Measurements from ENCODE around the gene UST. TPM values are rescaled to one million over a fixed set of nuclear protein-coding genes. Genes with fewer than 3 reads are reported as not detected.

The UST gene
- total RNA-seq, 1 experiment from 2014 or later = 10.0 TPM

GRCh38 chr6:148793721-148794120, 46.9 kb downstream of the UST start:
- no peaks in the 10 kb centered on the region for H3K36me3 Mint-ChIP-seq (ENCODE audit: insufficient read depth, unreplicated experiment)
- no peaks in the 10 kb centered on the region for H3K27me3 Mint-ChIP-seq (ENCODE audit: insufficient read depth, unreplicated experiment)
- no peak overlapping the region for H3K4me3 Mint-ChIP-seq (ENCODE audit: unreplicated experiment)
- no peak for TF ChIP-seq CTCF (IDR thresholded peaks at IDR 0.05; ENCODE audit: unreplicated experiment)
- CTCF ChIA-PET = no interaction called here
- BruUV-seq (replicated peaks) = no TSS peak
- H3K27ac Mint-ChIP-seq (ENCODE audit: low read depth, unreplicated experiment) = no peak overlapping the region
- no peaks in the 10 kb centered on the region for H3K9me3 Mint-ChIP-seq (ENCODE audit: unreplicated experiment)
- no peak for DNase-seq (ENCODE audit: unreplicated experiment)
- H3K4me1 Mint-ChIP-seq (ENCODE audit: insufficient read depth, unreplicated experiment) = no peaks in the 10 kb centered on the region
- POLR2A ChIA-PET = no interaction called here
- intact Hi-C loops (cut with micrococcal nuclease) = no loop called here

GRCh38 chr6:148794797-148795196, 48.0 kb downstream of the UST start:
- Mint-ChIP-seq H3K27ac (ENCODE audit: low read depth, unreplicated experiment) (no peak overlapping the region), H3K27me3 (ENCODE audit: insufficient read depth, unreplicated experiment) (no peaks in the 10 kb centered on the region), H3K4me1 (ENCODE audit: insufficient read depth, unreplicated experiment) (peaks cover 5% of the 10 kb centered on the region), H3K36me3 (ENCODE audit: insufficient read depth, unreplicated experiment) (no peaks in the 10 kb centered on the region), H3K9me3 (ENCODE audit: unreplicated experiment) (no peaks in the 10 kb centered on the region), H3K4me3 (ENCODE audit: unreplicated experiment) (no peak overlapping the region)
- no peak for TF ChIP-seq CTCF (IDR thresholded peaks at IDR 0.05; ENCODE audit: unreplicated experiment)
- intact Hi-C loops (cut with micrococcal nuclease) = no loop called here
- no peak for DNase-seq (ENCODE audit: unreplicated experiment)
- BruUV-seq (replicated peaks) = no TSS peak
- POLR2A ChIA-PET = no interaction called here
- CTCF ChIA-PET = no interaction called here

- Mint-ChIP-seq H3K9me3 (ENCODE audit: unreplicated experiment) (no peaks in the 10 kb centered on the region), H3K27me3 (ENCODE audit: insufficient read depth, unreplicated experiment) (no peaks in the 10 kb centered on the region), H3K4me1 (ENCODE audit: insufficient read depth, unreplicated experiment) (peaks cover 13% of the 10 kb centered on the region), H3K27ac (ENCODE audit: low read depth, unreplicated experiment) (no peak overlapping the region), H3K4me3 (ENCODE audit: unreplicated experiment) (no peak overlapping the region), H3K36me3 (ENCODE audit: insufficient read depth, unreplicated experiment) (no peaks in the 10 kb centered on the region)
- no peak for TF ChIP-seq CTCF (IDR thresholded peaks at IDR 0.05; ENCODE audit: unreplicated experiment)
- BruUV-seq (replicated peaks) = no TSS peak
- DNase-seq (ENCODE audit: unreplicated experiment) = no peak
- intact Hi-C loops (cut with micrococcal nuclease) = no loop called here
- CTCF ChIA-PET = interaction anchor here (0.8 to 1.0 kb wide), 2 partner anchors 19 to 36 kb away, joined by 3 read pairs; no protein-coding TSS in a partner anchor
- POLR2A ChIA-PET = no interaction called here
Measured at GRCh38 chr6:148795563-148795962, 48.7 kb downstream of the UST start.

- Mint-ChIP-seq H3K27me3 (ENCODE audit: insufficient read depth, unreplicated experiment) (no peaks in the 10 kb centered on the region), H3K9me3 (ENCODE audit: unreplicated experiment) (no peaks in the 10 kb centered on the region), H3K36me3 (ENCODE audit: insufficient read depth, unreplicated experiment) (no peaks in the 10 kb centered on the region), H3K27ac (ENCODE audit: low read depth, unreplicated experiment) (no peak overlapping the region), H3K4me1 (ENCODE audit: insufficient read depth, unreplicated experiment) (peaks cover 23% of the 10 kb centered on the region), H3K4me3 (ENCODE audit: unreplicated experiment) (no peak overlapping the region)
- intact Hi-C loops (cut with micrococcal nuclease) = no loop called here
- CTCF ChIA-PET = interaction anchor here (0.8 kb wide), 1 partner anchor 24 kb away, joined by 3 read pairs; no protein-coding TSS in a partner anchor
- TF ChIP-seq CTCF (IDR thresholded peaks at IDR 0.05; ENCODE audit: unreplicated experiment) = no peak
- no TSS peak for BruUV-seq (replicated peaks)
- POLR2A ChIA-PET = no interaction called here
- DNase-seq (ENCODE audit: unreplicated experiment) = no peak
Measured at GRCh38 chr6:148799647-148800046, 52.8 kb downstream of the UST start.

Data from MCF 10A (cell line).